Liver (tissue), 9 donors: Measurements from ENCODE around the gene MRPS23. TPM values are rescaled to one million over a fixed set of nuclear protein-coding genes. Genes with fewer than 3 reads are reported as not detected.

Experiments used
- DNase-seq: peaks from one replicate; pipeline ENCODE4 v3.0.0-alpha.2; 2017; ENCODE audit warnings: low spot score
- H3K27ac ChIP-seq, 2 donors: one replicate each; pipeline ENCODE4 v1.7.0; 2013; ENCODE audit warnings: inconsistent platforms in 2 of 2, low read length in 2 of 2, control low read depth in 1 of 2, low read depth in 1 of 2, mild to moderate bottlenecking in 1 of 2
- H3K27me3 ChIP-seq, 4 donors: one replicate each; pipeline versions ENCODE4 v1.6.1 to v1.7.0; 2013; ENCODE audit warnings: low read length in 3 of 4, inconsistent platforms in 1 of 4, mild to moderate bottlenecking in 1 of 4, moderate library complexity in 1 of 4; ENCODE audit not compliant: control insufficient read depth in 4 of 4, insufficient read depth in 4 of 4
- H3K36me3 ChIP-seq, 4 donors: one replicate each; pipeline versions ENCODE4 v1.6.1 to v1.7.0; 2013; ENCODE audit warnings: low read length in 3 of 4, mild to moderate bottlenecking in 3 of 4, low read depth in 1 of 4, moderate library complexity in 1 of 4; ENCODE audit not compliant: control insufficient read depth in 4 of 4, insufficient read depth in 3 of 4
- H3K4me1 ChIP-seq, 4 donors: one replicate each; pipeline versions ENCODE4 v1.6.1 to v1.7.0; 2013; ENCODE audit warnings: low read length in 3 of 4, mild to moderate bottlenecking in 3 of 4, moderate library complexity in 1 of 4; ENCODE audit not compliant: control insufficient read depth in 4 of 4, insufficient read depth in 4 of 4
- H3K4me3 ChIP-seq, 3 donors: one replicate each; pipeline versions ENCODE4 v1.6.1 to v1.7.0; 2013; ENCODE audit warnings: low read length in 3 of 3, control low read depth in 1 of 3, low read depth in 1 of 3, mild to moderate bottlenecking in 1 of 3
- H3K9ac ChIP-seq, 2 donors: one replicate each; pipeline ENCODE4 v1.7.0; 2013; ENCODE audit warnings: low read length in 2 of 2, mild to moderate bottlenecking in 2 of 2, moderate library complexity in 2 of 2, control low read depth in 1 of 2, low read depth in 1 of 2
- H3K9me3 ChIP-seq, 4 donors: one replicate each; pipeline versions ENCODE4 v1.6.1 to v1.7.0; 2013; ENCODE audit warnings: low read length in 3 of 4; ENCODE audit not compliant: control insufficient read depth in 4 of 4
- EGR1 ChIP-seq, 2 donors: IDR thresholded peaks; 2 replicates each; pipeline ENCODE4 v1.6.1; 2016 to 2018; ENCODE audit warnings: antibody characterized with exemption in 2 of 2, low read depth in 2 of 2
- FOXA1 ChIP-seq: IDR thresholded peaks from 2 replicates; pipeline ENCODE4 v1.6.1; 2016; ENCODE audit warnings: antibody characterized with exemption
- FOXA2 ChIP-seq: IDR thresholded peaks from 2 replicates; pipeline ENCODE4 v1.6.1; 2016; ENCODE audit warnings: antibody characterized with exemption
- GABPA ChIP-seq, 2 donors: IDR thresholded peaks in 1 of 2; conservative IDR thresholded peaks in 1 of 2; 2 replicates each; pipeline ENCODE4 v1.6.1; 2016; ENCODE audit warnings: antibody characterized with exemption in 2 of 2, mild to moderate bottlenecking in 1 of 2, moderate library complexity in 1 of 2
- HNF4A ChIP-seq, 2 donors: conservative IDR thresholded peaks; 2 replicates each; pipeline ENCODE4 v1.6.1; 2016; ENCODE audit warnings: antibody characterized with exemption in 2 of 2, mild to moderate bottlenecking in 2 of 2
- HNF4G ChIP-seq: IDR thresholded peaks from 2 replicates; pipeline ENCODE4 v1.6.1; 2016; ENCODE audit warnings: antibody characterized with exemption
- JUND ChIP-seq, 2 donors: IDR thresholded peaks; 2 replicates each; pipeline ENCODE4 v1.6.1; 2016; ENCODE audit warnings: antibody characterized with exemption in 2 of 2
- NR2F2 ChIP-seq: IDR thresholded peaks from 2 replicates; pipeline ENCODE4 v1.6.1; 2016; ENCODE audit warnings: antibody characterized with exemption
- RAD21 ChIP-seq, 2 donors: IDR thresholded peaks; 2 replicates each; pipeline ENCODE4 v1.6.1; 2016; ENCODE audit warnings: antibody characterized with exemption in 2 of 2, mild to moderate bottlenecking in 2 of 2
- RXRA ChIP-seq, 2 donors: IDR thresholded peaks; 2 replicates each; pipeline ENCODE4 v1.6.1; 2017 to 2018; ENCODE audit warnings: antibody characterized with exemption in 2 of 2, mild to moderate bottlenecking in 1 of 2
- SP1 ChIP-seq: IDR thresholded peaks from 2 replicates; pipeline ENCODE4 v1.6.1; 2018; ENCODE audit warnings: antibody characterized with exemption, mild to moderate bottlenecking
- TAF1 ChIP-seq: conservative IDR thresholded peaks from 2 replicates; pipeline ENCODE4 v1.6.1; 2016; ENCODE audit warnings: antibody characterized with exemption, mild to moderate bottlenecking
- YY1 ChIP-seq: IDR thresholded peaks from 2 replicates; pipeline ENCODE4 v1.6.1; 2016; ENCODE audit warnings: antibody characterized with exemption, mild to moderate bottlenecking
- WGBS: extraction: QIAGEN DNeasy Blood & Tissue Kit; methylation state at CpG from one replicate; pipeline ENCODE4 v1.1.7; 2013; 5-methylcytosine and 5-hydroxymethylcytosine counted together
- polyA plus RNA-seq, 2 donors: library from polyadenylated mRNA; stranded (reverse) in 1 of 2; unstranded in 1 of 2; fragments of 200-250 nt in 1 of 2; fragments of >200 nt in 1 of 2; fragmentation: Nextera tagmentation in 1 of 2; extraction: Ambion mirVana in 1 of 2; gene quantifications; one replicate each; pipeline versions ENCODE4 v1.2.1 to v1.2.3, GENCODE V29; 2013 to 2015
- total RNA-seq, 2 donors: library from RNA; depleted of rRNA; stranded (reverse); fragments of >200 nt; gene quantifications; one replicate each; pipeline ENCODE4 v1.2.3, GENCODE V29; 2014
- TF ChIP-seq, protein P1 (sequence below): IDR thresholded peaks from 2 replicates; pipeline ENCODE4 v1.6.1; 2016; ENCODE audit warnings: antibody characterized with exemption, mild to moderate bottlenecking
- TF ChIP-seq, protein P2 (sequence below): IDR thresholded peaks from 2 replicates; pipeline ENCODE4 v1.6.1; 2016; ENCODE audit warnings: antibody characterized with exemption
- TF ChIP-seq, protein P3 (sequence below): IDR thresholded peaks from 2 replicates; pipeline ENCODE4 v1.6.1; 2016; ENCODE audit warnings: antibody characterized with exemption
- TF ChIP-seq, protein P4 (sequence below): IDR thresholded peaks from 2 replicates; pipeline ENCODE4 v1.6.1; 2016; ENCODE audit warnings: antibody characterized with exemption
- TF ChIP-seq, protein P5 (sequence below): fragments of 150-350 bp; IDR thresholded peaks from 2 replicates; pipeline ENCODE4 v1.5.1; 2017; ENCODE audit warnings: improper control_type of control experiment, low read depth, low read length; ENCODE audit not compliant: missing input control
- donor health status: healthy.
- donor health status: healthy.
- donor health status: healthy.
- donor health status: healthy.
- donor health status: healthy.

MRPS23 gene
- total and polyA plus RNA-seq, 4 donors, result 9.8 to 24.3 (median 16.9) TPM

DNA sequence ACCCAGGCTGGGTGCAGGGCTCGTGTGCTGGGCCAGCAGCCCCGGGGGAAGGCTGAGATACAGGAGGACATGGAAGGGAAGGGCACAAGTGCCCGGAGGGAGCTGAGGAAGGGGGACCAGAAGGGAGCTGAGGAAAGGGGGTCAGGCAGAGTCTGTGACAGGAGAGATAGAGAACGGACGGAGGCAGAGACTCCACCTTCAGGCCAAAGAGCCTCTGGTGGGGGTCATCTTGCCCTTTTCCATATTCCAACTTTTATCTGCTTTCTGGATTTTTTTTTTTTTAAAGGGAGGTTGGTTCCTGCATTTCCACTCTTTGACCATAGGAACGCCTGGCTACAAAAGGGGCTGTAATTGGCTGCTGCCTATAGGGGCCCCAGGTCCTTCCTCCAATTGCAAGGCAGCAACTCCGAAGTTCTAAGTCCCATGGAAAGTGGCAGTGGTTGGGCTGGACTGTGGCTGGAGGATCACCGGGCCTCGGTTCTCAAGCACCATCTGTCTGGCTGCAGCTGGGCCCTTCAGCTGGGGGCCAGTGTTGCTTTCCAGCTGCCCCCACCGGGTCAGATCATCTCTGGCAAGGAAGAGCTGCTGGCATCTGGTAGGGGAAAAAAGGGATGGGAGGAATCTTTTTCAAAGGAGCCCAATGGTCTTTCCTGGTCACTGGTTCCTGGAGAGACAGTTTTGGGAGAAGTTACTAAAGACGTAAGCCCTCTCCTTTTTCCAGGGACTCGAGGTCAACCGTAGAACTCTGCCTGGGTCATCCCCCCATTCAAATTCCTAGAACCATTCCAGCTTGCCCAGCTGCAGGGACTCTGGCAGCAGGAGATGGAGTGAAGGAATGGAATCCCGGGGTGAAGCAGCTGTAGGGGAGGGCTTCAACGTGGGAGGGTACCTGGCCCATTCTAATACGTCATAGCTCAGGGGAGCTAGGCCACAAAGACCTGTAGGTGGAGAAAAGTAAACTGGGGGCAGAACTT is 13.1 kb upstream of the MRPS23 start:
- Histone ChIP-seq H3K9ac (no peak overlapping the region), H3K9me3 (no peaks in the 10 kb centered on the region), H3K36me3 (no peaks in the 10 kb centered on the region), H3K27me3 (no peaks in the 10 kb centered on the region), H3K4me1 (peaks cover 9 to 19% (median 14%) of the 10 kb centered on the region in 4 donors), H3K27ac (no peak overlapping the region), H3K4me3 (no peak overlapping the region)
- 87% methylated on average over 16 of the region's 16 CpGs for WGBS
- TF ChIP-seq, protein P1, sequence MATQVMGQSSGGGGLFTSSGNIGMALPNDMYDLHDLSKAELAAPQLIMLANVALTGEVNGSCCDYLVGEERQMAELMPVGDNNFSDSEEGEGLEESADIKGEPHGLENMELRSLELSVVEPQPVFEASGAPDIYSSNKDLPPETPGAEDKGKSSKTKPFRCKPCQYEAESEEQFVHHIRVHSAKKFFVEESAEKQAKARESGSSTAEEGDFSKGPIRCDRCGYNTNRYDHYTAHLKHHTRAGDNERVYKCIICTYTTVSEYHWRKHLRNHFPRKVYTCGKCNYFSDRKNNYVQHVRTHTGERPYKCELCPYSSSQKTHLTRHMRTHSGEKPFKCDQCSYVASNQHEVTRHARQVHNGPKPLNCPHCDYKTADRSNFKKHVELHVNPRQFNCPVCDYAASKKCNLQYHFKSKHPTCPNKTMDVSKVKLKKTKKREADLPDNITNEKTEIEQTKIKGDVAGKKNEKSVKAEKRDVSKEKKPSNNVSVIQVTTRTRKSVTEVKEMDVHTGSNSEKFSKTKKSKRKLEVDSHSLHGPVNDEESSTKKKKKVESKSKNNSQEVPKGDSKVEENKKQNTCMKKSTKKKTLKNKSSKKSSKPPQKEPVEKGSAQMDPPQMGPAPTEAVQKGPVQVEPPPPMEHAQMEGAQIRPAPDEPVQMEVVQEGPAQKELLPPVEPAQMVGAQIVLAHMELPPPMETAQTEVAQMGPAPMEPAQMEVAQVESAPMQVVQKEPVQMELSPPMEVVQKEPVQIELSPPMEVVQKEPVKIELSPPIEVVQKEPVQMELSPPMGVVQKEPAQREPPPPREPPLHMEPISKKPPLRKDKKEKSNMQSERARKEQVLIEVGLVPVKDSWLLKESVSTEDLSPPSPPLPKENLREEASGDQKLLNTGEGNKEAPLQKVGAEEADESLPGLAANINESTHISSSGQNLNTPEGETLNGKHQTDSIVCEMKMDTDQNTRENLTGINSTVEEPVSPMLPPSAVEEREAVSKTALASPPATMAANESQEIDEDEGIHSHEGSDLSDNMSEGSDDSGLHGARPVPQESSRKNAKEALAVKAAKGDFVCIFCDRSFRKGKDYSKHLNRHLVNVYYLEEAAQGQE, result no peak
- TF ChIP-seq, protein P2, sequence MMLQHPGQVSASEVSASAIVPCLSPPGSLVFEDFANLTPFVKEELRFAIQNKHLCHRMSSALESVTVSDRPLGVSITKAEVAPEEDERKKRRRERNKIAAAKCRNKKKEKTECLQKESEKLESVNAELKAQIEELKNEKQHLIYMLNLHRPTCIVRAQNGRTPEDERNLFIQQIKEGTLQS, result no peak
- TF ChIP-seq TAF1 (no peak), HNF4G (no peak), FOXA2 (no peak), RAD21 (IDR thresholded peaks at IDR 0.05) (no peak), YY1 (no peak), SP1 (no peak), NR2F2 (no peak), JUND (IDR thresholded peaks at IDR 0.05) (no peak), FOXA1 (no peak), HNF4A (conservative IDR thresholded peaks at IDR 0.05) (no peak), EGR1 (IDR thresholded peaks at IDR 0.05; ENCODE audit: low read depth in 2 of 2) (no peak), GABPA (IDR thresholded peaks at IDR 0.05 in 1 of 2, conservative IDR thresholded peaks at IDR 0.05 in 1 of 2) (no peak), RXRA (IDR thresholded peaks at IDR 0.05) (no peak)
- TF ChIP-seq, protein P3, sequence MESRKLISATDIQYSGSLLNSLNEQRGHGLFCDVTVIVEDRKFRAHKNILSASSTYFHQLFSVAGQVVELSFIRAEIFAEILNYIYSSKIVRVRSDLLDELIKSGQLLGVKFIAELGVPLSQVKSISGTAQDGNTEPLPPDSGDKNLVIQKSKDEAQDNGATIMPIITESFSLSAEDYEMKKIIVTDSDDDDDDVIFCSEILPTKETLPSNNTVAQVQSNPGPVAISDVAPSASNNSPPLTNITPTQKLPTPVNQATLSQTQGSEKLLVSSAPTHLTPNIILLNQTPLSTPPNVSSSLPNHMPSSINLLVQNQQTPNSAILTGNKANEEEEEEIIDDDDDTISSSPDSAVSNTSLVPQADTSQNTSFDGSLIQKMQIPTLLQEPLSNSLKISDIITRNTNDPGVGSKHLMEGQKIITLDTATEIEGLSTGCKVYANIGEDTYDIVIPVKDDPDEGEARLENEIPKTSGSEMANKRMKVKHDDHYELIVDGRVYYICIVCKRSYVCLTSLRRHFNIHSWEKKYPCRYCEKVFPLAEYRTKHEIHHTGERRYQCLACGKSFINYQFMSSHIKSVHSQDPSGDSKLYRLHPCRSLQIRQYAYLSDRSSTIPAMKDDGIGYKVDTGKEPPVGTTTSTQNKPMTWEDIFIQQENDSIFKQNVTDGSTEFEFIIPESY, result no peak
- TF ChIP-seq, protein P4, sequence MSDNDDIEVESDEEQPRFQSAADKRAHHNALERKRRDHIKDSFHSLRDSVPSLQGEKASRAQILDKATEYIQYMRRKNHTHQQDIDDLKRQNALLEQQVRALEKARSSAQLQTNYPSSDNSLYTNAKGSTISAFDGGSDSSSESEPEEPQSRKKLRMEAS, result no peak
- TF ChIP-seq, protein P5, sequence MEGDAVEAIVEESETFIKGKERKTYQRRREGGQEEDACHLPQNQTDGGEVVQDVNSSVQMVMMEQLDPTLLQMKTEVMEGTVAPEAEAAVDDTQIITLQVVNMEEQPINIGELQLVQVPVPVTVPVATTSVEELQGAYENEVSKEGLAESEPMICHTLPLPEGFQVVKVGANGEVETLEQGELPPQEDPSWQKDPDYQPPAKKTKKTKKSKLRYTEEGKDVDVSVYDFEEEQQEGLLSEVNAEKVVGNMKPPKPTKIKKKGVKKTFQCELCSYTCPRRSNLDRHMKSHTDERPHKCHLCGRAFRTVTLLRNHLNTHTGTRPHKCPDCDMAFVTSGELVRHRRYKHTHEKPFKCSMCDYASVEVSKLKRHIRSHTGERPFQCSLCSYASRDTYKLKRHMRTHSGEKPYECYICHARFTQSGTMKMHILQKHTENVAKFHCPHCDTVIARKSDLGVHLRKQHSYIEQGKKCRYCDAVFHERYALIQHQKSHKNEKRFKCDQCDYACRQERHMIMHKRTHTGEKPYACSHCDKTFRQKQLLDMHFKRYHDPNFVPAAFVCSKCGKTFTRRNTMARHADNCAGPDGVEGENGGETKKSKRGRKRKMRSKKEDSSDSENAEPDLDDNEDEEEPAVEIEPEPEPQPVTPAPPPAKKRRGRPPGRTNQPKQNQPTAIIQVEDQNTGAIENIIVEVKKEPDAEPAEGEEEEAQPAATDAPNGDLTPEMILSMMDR, result no peak
- DNase-seq, result no peak
